B cell (primary cell): ENCODE measurements around the gene ANK2. TPM values are rescaled to one million over a fixed set of nuclear protein-coding genes. Genes with fewer than 3 reads are reported as not detected.

Source experiments
- ATAC-seq: fragments of 200-7000 bp; cut with Tn5 transposase; one replicate; pipeline ENCODE4 v1.10.0; 2021; ENCODE audit warnings: low read depth, mild to moderate bottlenecking, moderate number of reproducible peaks, moderate library complexity
- CTCF ChIA-PET: fragments of 350-600 bp; sonication (Branson Sonifier 250); formaldehyde crosslinking; loops from one replicate; lab custom pipeline; 2021; ENCODE audit warnings: antibody characterized with exemption, inconsistent platforms; lab: Charles Lee
- POLR2A ChIA-PET: fragments of 350-600 bp; sonication (Branson Sonifier 250); formaldehyde crosslinking; loops from one replicate; lab custom pipeline; 2021; ENCODE audit warnings: antibody characterized with exemption; lab: Charles Lee
- DNase-seq: peaks from one replicate; pipeline ENCODE4 v3.0.0; 2013
- H2AFZ ChIP-seq: 2 replicates; pipeline ENCODE4 v1.6.1; 2012; ENCODE audit warnings: mild to moderate bottlenecking, low read depth, low read length; ENCODE audit not compliant: insufficient read depth, poor library complexity, severe bottlenecking
- H3K27ac ChIP-seq, 2 donors: 1 replicate in 1 of 2; 2 replicates in 1 of 2; pipeline ENCODE4 v1.5.1; 2012 to 2013; ENCODE audit warnings: low read length in 2 of 2, mild to moderate bottlenecking in 2 of 2, moderate library complexity in 1 of 2
- H3K27me3 ChIP-seq, 4 experiments: fragments of 200-600 bp in 1 of 4; sonication (generic) in 1 of 4; replicated peaks in 1 of 4; 1 replicate in 2 of 4; 2 replicates in 2 of 4; pipeline versions ENCODE4 v1.6.1 to v1.7.0; 2013 to 2016; ENCODE audit warnings: low read length in 3 of 4, mild to moderate bottlenecking in 2 of 4, mixed read lengths in 1 of 4, moderate library complexity in 1 of 4; ENCODE audit not compliant: insufficient read depth in 4 of 4, control insufficient read depth in 3 of 4; ENCODE audit errors: control extremely low read depth in 1 of 4
- H3K36me3 ChIP-seq, 2 experiments: replicated peaks in 1 of 2; 1 replicate in 1 of 2; 2 replicates in 1 of 2; pipeline versions ENCODE4 v1.6.1 to v1.7.1; 2013; ENCODE audit warnings: low read length in 1 of 2; ENCODE audit not compliant: insufficient read depth in 2 of 2, control insufficient read depth in 1 of 2; ENCODE audit errors: control extremely low read depth in 1 of 2, extremely low read depth in 1 of 2
- H3K4me1 ChIP-seq, 2 donors: fragments of 200-600 bp in 1 of 2; sonication (generic) in 1 of 2; 1 replicate in 1 of 2; 2 replicates in 1 of 2; pipeline versions ENCODE4 v1.5.1 to v1.6.1; 2013 to 2017; ENCODE audit warnings: low read length in 2 of 2; ENCODE audit not compliant: control insufficient read depth in 2 of 2, insufficient read depth in 2 of 2
- H3K4me2 ChIP-seq: replicated peaks from 2 replicates; pipeline ENCODE3; 2012; ENCODE audit warnings: mild to moderate bottlenecking, low read depth, low read length; ENCODE audit not compliant: poor library complexity, severe bottlenecking
- H3K4me3 ChIP-seq, 5 experiments: fragments of 200-600 bp in 1 of 5; sonication (generic) in 1 of 5; 1 replicate in 3 of 5; 2 replicates in 2 of 5; pipeline versions ENCODE4 v1.5.1 to v1.7.0; 2011 to 2016; ENCODE audit warnings: low read length in 4 of 5, mild to moderate bottlenecking in 4 of 5, low read depth in 2 of 5, control low read depth in 1 of 5, moderate library complexity in 1 of 5; ENCODE audit not compliant: insufficient read depth in 1 of 5; ENCODE audit errors: control extremely low read depth in 1 of 5, extremely low read depth in 1 of 5
- H3K79me2 ChIP-seq: fragments of 200-600 bp; sonication (generic); one replicate; pipeline ENCODE4 v1.6.0; 2016; ENCODE audit warnings: low read length; ENCODE audit not compliant: control insufficient read depth, insufficient read depth
- H3K9ac ChIP-seq: fragments of 200-600 bp; sonication (generic); 2 replicates; pipeline ENCODE4 v1.6.1; 2017; ENCODE audit warnings: mild to moderate bottlenecking, low read length, moderate library complexity
- H3K9me3 ChIP-seq, 3 donors: one replicate each; pipeline versions ENCODE4 v1.6.1 to v1.7.1; 2013; ENCODE audit warnings: low read length in 2 of 3; ENCODE audit not compliant: control insufficient read depth in 2 of 3, insufficient read depth in 1 of 3; ENCODE audit errors: control extremely low read depth in 1 of 3
- H4K20me1 ChIP-seq: 2 replicates; pipeline ENCODE4 v1.6.0; 2012; ENCODE audit warnings: mild to moderate bottlenecking, low read length; ENCODE audit not compliant: insufficient read depth, control insufficient read depth, poor library complexity, severe bottlenecking
- H3K27ac Mint-ChIP-seq: one replicate; pipeline ENCODE4 v1.8.0; 2021; ENCODE audit warnings: mixed read lengths
- H3K27me3 Mint-ChIP-seq: one replicate; pipeline ENCODE4 v1.8.0; 2021; ENCODE audit warnings: mixed read lengths
- H3K4me1 Mint-ChIP-seq: one replicate; pipeline ENCODE4 v1.8.0; 2021; ENCODE audit warnings: mixed read lengths
- H3K4me3 Mint-ChIP-seq: one replicate; pipeline ENCODE4 v1.8.0; 2021; ENCODE audit warnings: mixed read lengths
- H3K9me3 Mint-ChIP-seq: one replicate; pipeline ENCODE4 v1.8.0; 2022; ENCODE audit warnings: mixed read lengths; ENCODE audit not compliant: insufficient read depth
- EZH2 ChIP-seq: IDR thresholded peaks from 2 replicates; pipeline ENCODE4 v1.6.1; 2012; ENCODE audit warnings: borderline replicate concordance, low read depth, mild to moderate bottlenecking, moderate library complexity, low read length; ENCODE audit not compliant: insufficient read depth, poor library complexity, severe bottlenecking
- WGBS: methylation state at CpG from one replicate; pipeline ENCODE4 v1.1.5; 2013; ENCODE audit warnings: missing lambda C conversion rate; ENCODE audit not compliant: insufficient coverage; 5-methylcytosine and 5-hydroxymethylcytosine counted together
- intact Hi-C: fragments of 100-400 bp; cut with micrococcal nuclease; formaldehyde crosslinking; loops from one replicate; pipeline ENCODE4 v1.10.0; 2022
- polyA plus RNA-seq: library from polyadenylated mRNA; depleted of rRNA; stranded (reverse); fragments of >200 nt; gene quantifications from 2 replicates; pipeline ENCODE4 v1.2.3, GENCODE V29; 2012
- total RNA-seq, 2 donors: library from RNA; stranded (reverse); fragments of 120-200 nt in 1 of 2; gene quantifications; 1 replicate in 1 of 2; 2 replicates in 1 of 2; pipeline versions ENCODE4 v1.2.3 to v1.2.4, GENCODE V29; 2013 to 2022
- TF ChIP-seq, protein P1 (sequence below): fragments of 200-600 bp; IDR thresholded peaks from one replicate; pipeline ENCODE4 v1.8.0; 2022; ENCODE audit warnings: antibody characterized with exemption, mild to moderate bottlenecking

ANK2 gene
- total and polyA plus RNA-seq, 2 donors (not counting 1 experiment from before 2014, with no cell fraction given), result 0.16 to 3.6 TPM

- Histone ChIP-seq H3K27ac (no peak overlapping the region), H3K4me2 (no peak overlapping the region), H3K4me1 (no peaks in the 10 kb centered on the region), H3K9ac (no peak overlapping the region), H3K9me3 (no peaks in the 10 kb centered on the region), H3K27me3 (no peaks in the 10 kb centered on the region), H4K20me1 (no peaks in the 10 kb centered on the region), H3K79me2 (no peaks in the 10 kb centered on the region), H3K4me3 (no peak overlapping the region), H3K36me3 (no peaks in the 10 kb centered on the region), H2AFZ (no peak overlapping the region)
- TF ChIP-seq EZH2, result no peak
- TF ChIP-seq, protein P1, sequence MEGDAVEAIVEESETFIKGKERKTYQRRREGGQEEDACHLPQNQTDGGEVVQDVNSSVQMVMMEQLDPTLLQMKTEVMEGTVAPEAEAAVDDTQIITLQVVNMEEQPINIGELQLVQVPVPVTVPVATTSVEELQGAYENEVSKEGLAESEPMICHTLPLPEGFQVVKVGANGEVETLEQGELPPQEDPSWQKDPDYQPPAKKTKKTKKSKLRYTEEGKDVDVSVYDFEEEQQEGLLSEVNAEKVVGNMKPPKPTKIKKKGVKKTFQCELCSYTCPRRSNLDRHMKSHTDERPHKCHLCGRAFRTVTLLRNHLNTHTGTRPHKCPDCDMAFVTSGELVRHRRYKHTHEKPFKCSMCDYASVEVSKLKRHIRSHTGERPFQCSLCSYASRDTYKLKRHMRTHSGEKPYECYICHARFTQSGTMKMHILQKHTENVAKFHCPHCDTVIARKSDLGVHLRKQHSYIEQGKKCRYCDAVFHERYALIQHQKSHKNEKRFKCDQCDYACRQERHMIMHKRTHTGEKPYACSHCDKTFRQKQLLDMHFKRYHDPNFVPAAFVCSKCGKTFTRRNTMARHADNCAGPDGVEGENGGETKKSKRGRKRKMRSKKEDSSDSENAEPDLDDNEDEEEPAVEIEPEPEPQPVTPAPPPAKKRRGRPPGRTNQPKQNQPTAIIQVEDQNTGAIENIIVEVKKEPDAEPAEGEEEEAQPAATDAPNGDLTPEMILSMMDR, result no peak
- ATAC-seq, result no peak
- Mint-ChIP-seq H3K27me3 (no peaks in the 10 kb centered on the region), H3K4me3 (no peak overlapping the region), H3K4me1 (no peaks in the 10 kb centered on the region), H3K9me3 (no peaks in the 10 kb centered on the region), H3K27ac (no peak overlapping the region)
- intact Hi-C loops, result no loop called here
- CTCF ChIA-PET, result no interaction called here
- no peak for DNase-seq
- POLR2A ChIA-PET, result no interaction called here
These were observed 321.7 kb downstream of the ANK2 start for GRCh38 chr4:113371111-113371510.

GRCh38 chr4:113375964-113376666, 326.7 kb downstream of the ANK2 start:
- no peaks in the 10 kb centered on the region for H3K4me1 ChIP-seq
- H3K4me3 Mint-ChIP-seq, result no peak overlapping the region
- ATAC-seq (no peak), DNase-seq (no peak)
- POLR2A ChIA-PET, result interaction anchor here (0.7 kb wide), 1 partner anchor 1876 kb away, joined by 4 read pairs; no protein-coding TSS in a partner anchor
- no peak overlapping the region for H3K4me2 ChIP-seq
- no peak overlapping the region for H3K9ac ChIP-seq
- TF ChIP-seq, protein P1, result no peak
- TF ChIP-seq EZH2, result no peak
- H3K27ac ChIP-seq, result no peak overlapping the region
- no peaks in the 10 kb centered on the region for H3K36me3 ChIP-seq
- H2AFZ ChIP-seq, result no peak overlapping the region
- H3K9me3 ChIP-seq, result no peaks in the 10 kb centered on the region
- no peaks in the 10 kb centered on the region for H3K9me3 Mint-ChIP-seq
- H3K27me3 Mint-ChIP-seq, result no peaks in the 10 kb centered on the region
- H3K4me1 Mint-ChIP-seq, result no peaks in the 10 kb centered on the region
- H3K27ac Mint-ChIP-seq, result no peak overlapping the region
- no peaks in the 10 kb centered on the region for H4K20me1 ChIP-seq
- H3K4me3 ChIP-seq, result no peak overlapping the region
- CTCF ChIA-PET, result interaction anchor here (0.7 kb wide), 2 partner anchors 19 to 473 kb away, joined by 3 to 4 read pairs; no protein-coding TSS in a partner anchor
- no peaks in the 10 kb centered on the region for H3K79me2 ChIP-seq
- H3K27me3 ChIP-seq, result no peaks in the 10 kb centered on the region
- no CpG with 5 or more reads among the region's 1 CpG for WGBS
- intact Hi-C loops, result no loop called here
